ENCODE results near the gene MSANTD1.

GRCh38 chr4:3226467-3226866, 22.5 kb upstream of the MSANTD1 start:
- TF ChIP-seq EZH2 (IDR thresholded peaks at IDR 0.05; ENCODE audit: low read length, unreplicated experiment) (no peak), EZH2phosphoT487 (IDR thresholded peaks at IDR 0.05; ENCODE audit: borderline replicate concordance, low read length) (no peak)
- TF ChIP-seq, protein P1, sequence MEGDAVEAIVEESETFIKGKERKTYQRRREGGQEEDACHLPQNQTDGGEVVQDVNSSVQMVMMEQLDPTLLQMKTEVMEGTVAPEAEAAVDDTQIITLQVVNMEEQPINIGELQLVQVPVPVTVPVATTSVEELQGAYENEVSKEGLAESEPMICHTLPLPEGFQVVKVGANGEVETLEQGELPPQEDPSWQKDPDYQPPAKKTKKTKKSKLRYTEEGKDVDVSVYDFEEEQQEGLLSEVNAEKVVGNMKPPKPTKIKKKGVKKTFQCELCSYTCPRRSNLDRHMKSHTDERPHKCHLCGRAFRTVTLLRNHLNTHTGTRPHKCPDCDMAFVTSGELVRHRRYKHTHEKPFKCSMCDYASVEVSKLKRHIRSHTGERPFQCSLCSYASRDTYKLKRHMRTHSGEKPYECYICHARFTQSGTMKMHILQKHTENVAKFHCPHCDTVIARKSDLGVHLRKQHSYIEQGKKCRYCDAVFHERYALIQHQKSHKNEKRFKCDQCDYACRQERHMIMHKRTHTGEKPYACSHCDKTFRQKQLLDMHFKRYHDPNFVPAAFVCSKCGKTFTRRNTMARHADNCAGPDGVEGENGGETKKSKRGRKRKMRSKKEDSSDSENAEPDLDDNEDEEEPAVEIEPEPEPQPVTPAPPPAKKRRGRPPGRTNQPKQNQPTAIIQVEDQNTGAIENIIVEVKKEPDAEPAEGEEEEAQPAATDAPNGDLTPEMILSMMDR (conservative IDR thresholded peaks at IDR 0.05; ENCODE audit: low read depth, low read length), result no peak

All from PC-3 (cell line).